Choroid plexus epithelial cell (primary cell): Measurements from ENCODE around the gene RRAD.

ENCODE experiments used
- DNase-seq: peaks from one replicate; pipeline ENCODE4 v3.0.0-alpha.2; 2010; ENCODE audit warnings: low read depth
- H3K4me3 ChIP-seq: 2 replicates; pipeline ENCODE4 v1.5.1; 2011; ENCODE audit warnings: low read depth, mild to moderate bottlenecking, control low read depth, low read length, moderate library complexity
- CTCF ChIP-seq: conservative IDR thresholded peaks from 2 replicates; pipeline ENCODE4 v1.5.1; 2011; ENCODE audit warnings: low read depth, mild to moderate bottlenecking, control low read depth, inconsistent platforms, low read length, moderate library complexity

The RRAD gene

GRCh38 chr16:66914541-66914940 is 10.8 kb downstream of the RRAD start:
- TF ChIP-seq CTCF, result no peak
- no peak overlapping the region for H3K4me3 ChIP-seq
- no peak for DNase-seq

DNA sequence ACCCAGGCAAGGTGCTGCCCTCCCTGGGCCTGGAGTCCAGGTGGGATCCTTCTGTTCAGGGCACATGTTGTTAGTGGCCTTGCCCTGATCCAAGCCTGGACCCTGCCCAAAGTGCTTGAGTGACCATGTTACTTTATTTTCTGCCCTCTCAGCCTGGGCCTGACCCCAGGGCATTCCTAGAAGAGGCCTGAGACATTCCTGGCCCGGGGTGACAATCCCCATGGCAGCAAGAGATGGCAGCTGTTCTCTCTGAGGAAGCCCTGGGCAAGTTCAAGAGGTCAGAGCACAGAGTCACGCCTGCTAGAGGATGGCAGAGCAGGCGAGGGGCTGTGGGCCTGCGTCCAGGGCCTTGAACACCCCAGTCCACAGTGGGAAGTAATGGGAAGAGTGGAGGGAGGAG is 11.6 kb downstream of the RRAD start:
- H3K4me3 ChIP-seq, result no peak overlapping the region
- DNase-seq, result no peak
- TF ChIP-seq CTCF, result no peak

DNA sequence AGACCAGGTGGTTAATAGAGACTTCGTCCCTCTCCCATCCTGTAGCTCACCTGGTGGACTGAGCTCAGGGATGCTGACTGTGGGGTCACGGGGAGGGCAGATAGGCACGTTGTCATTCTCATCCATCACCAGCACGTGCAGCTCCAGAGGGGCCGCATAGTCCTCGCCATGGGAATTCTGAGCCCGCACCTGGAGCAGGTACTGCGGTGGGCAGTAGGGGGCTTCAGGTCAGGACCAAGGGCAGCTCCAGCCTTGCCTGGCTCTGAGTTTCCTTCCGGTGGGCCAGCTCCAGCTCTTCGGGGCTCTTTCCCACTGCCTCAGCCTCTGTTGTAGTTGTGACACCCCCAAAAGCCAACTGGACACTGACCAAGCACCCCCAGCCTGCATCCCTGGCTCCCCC is 12.3 kb downstream of the RRAD start:
- no peak for DNase-seq
- H3K4me3 ChIP-seq, result no peak overlapping the region
- TF ChIP-seq CTCF, result no peak

GRCh38 chr16:66911801-66912200 is 13.5 kb downstream of the RRAD start:
- DNase-seq, result no peak
- TF ChIP-seq CTCF, result no peak
- H3K4me3 ChIP-seq, result no peak overlapping the region

DNA sequence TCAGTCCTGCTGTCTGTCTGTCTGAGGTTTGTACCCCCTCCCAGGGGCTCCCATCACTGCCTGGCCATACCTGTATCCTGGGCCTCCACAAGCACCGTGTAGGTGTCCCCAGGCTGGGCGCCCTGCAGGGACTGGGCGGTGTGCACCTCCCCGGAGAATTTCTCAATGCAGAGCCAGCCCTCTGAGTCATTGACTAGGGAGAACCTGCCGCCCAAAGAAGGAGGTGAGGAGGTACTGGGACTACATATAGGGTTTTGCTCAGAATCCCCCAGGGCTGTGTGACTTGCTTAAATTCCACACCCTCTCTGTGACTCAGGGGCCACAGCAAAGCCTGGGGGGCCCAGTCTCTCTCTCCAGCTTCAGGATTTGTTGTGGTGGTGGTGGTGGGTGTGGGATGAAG is 14.2 kb downstream of the RRAD start:
- no peak overlapping the region for H3K4me3 ChIP-seq
- no peak for DNase-seq
- TF ChIP-seq CTCF, result no peak

DNA sequence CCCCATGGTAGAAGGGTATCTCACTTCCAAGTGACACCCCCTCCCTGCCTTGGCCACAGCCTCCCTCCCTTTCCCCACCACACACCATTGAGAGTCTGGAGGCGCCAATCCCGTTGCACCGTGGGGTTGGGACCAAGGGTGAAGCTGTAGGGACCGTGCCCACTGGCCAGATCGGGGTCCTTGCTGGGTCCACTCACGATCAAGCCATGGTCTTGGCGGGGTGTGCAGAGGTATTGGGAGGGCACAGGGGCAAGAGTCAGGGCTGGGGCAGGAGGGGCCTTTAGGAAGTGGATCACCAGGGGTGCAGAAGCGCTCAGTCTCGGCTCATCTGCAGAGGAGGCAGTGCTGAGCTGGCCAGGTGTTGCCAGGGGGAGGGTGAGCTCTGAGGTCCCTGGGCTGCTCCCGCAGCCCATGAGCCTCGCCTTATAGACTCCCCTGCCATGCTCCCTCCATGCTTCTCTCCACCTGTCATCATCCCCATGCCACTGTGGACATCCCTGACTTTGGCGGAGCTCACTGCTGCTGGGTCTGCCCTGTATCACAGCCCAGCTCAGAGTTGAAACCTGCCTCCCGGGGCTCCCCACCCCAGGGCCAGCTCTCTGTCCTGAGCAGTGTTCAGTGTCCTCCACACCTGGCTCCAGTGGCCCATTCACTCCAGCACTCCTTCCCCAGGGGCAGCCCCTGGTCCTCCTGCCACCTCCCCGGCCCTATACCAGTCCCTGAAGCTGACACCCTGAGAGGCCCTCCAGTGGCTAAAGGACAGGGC is 15.0 kb downstream of the RRAD start:
- no peak for DNase-seq
- TF ChIP-seq CTCF, result no peak
- no peak overlapping the region for H3K4me3 ChIP-seq

DNA sequence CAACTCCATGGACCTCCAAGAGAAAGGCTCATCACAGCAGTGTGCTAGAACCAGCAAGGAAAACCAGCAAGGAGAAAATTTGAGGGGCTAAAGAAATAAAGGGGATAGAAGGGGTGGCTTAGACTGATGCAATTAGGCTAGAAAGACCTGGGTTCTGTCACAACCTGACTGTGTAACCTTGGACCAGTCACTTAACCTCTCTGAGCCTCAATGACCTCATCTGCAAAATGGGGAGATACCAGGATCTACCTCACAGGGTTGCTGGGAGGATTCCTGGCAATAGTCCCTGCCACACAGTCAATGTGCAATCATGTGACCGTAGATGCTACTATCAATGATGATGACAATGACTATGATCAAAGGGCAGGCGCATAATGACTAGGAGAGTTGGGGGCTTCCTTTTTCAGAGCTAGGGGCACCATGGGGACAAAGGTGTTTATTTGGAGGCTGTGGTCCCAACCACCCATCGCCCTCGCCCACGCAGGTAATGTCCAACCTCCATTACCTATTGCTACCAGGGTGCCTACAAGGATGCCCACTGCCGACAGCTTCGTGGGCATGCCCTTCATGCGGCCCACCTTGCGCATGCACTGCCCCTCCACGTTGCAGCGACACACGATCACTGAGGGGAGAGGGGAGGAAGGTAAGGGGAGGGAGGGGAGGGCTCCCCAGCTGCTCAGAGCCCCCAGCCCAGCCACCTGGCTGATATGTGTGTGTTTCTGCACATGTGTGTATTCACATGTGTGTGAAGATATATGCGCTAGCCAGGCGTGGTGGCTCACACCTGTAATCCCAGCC is 16.4 kb downstream of the RRAD start:
- TF ChIP-seq CTCF, result no peak
- DNase-seq, result no peak
- H3K4me3 ChIP-seq, result no peak overlapping the region
